Ovary (tissue), 9 donors: Measurements from ENCODE around the gene FNBP1. TPM values are rescaled to one million over a fixed set of nuclear protein-coding genes. Genes with fewer than 3 reads are reported as not detected.

Experiments
- DNase-seq, 5 donors: peaks; one replicate each; pipeline ENCODE4 v3.0.0-alpha.2; 2019 to 2020
- H3K27ac ChIP-seq, 2 donors: fragments of 200-600 bp; one replicate each; pipeline versions ENCODE4 v1.5.1 to v1.8.0; 2019 to 2022
- H3K27me3 ChIP-seq: fragments of 200-600 bp; one replicate; pipeline ENCODE4 v1.8.0; 2022
- H3K36me3 ChIP-seq: fragments of 200-600 bp; sonication (generic); one replicate; pipeline ENCODE4 v1.5.1; 2019
- H3K4me1 ChIP-seq: one replicate; pipeline ENCODE4 v1.8.1; 2013; ENCODE audit warnings: mild to moderate bottlenecking, moderate library complexity; ENCODE audit not compliant: insufficient read depth
- H3K4me3 ChIP-seq: fragments of 200-600 bp; sonication (generic); one replicate; pipeline ENCODE4 v1.5.1; 2017
- H3K9me3 ChIP-seq, 2 donors: fragments of 200-600 bp in 1 of 2; sonication (generic) in 1 of 2; one replicate each; pipeline versions ENCODE4 v1.5.1 to v1.8.1; 2013 to 2019; ENCODE audit warnings: mild to moderate bottlenecking in 1 of 2, moderate library complexity in 1 of 2
- CTCF ChIP-seq, 3 donors: fragments of 450-650 bp in 2 of 3; fragments of 200-600 bp in 1 of 3; IDR thresholded peaks; one replicate each; pipeline versions ENCODE4 v1.5.1 to v1.8.0; 2016 to 2022; ENCODE audit warnings: antibody characterized with exemption in 3 of 3, mild to moderate bottlenecking in 1 of 3
- EP300 ChIP-seq: sonication (generic); formaldehyde crosslinking; IDR thresholded peaks from one replicate; pipeline ENCODE4 v1.6.1; 2017; ENCODE audit warnings: antibody characterized with exemption
- POLR2A ChIP-seq: fragments of 450-650 bp; IDR thresholded peaks from one replicate; pipeline ENCODE4 v1.6.1; 2017; ENCODE audit warnings: antibody characterized with exemption, mild to moderate bottlenecking, moderate library complexity
- WGBS, 3 donors: extraction: QIAGEN DNeasy Blood & Tissue Kit in 1 of 3; methylation state at CpG; one replicate each; pipeline versions ENCODE4 v1.1.5 to v1.1.7; 2013 to 2017; 5-methylcytosine and 5-hydroxymethylcytosine counted together
- intact Hi-C, 4 donors: fragments of 100-400 bp; cut with DNase I; formaldehyde crosslinking; loops; one replicate each; pipeline versions ENCODE4 v1.11.0 to v1.15.1; 2022 to 2023
- polyA plus RNA-seq, 2 donors: library from polyadenylated mRNA; stranded (reverse); fragments of 200-250 nt in 1 of 2; fragments of 350-450 nt in 1 of 2; fragmentation: Illumina TruSeq in 1 of 2; extraction: RNeasy Lipid Tissue Mini Kit (QIAGEN cat#74804) in 1 of 2; gene quantifications; one replicate each; pipeline ENCODE4 v1.2.3, GENCODE V29; 2013 to 2014
- total RNA-seq, 7 donors: library from RNA; depleted of rRNA in 2 of 7; stranded (reverse); fragments of >200 nt in 2 of 7; fragmentation: NEBNext Ultra II Directional in 3 of 7; extraction: Animal tissue kit (Norgen Biotek cat#: 25700) in 3 of 7; gene quantifications; one replicate each; pipeline versions ENCODE4 v1.1.0 to v1.2.4, GENCODE V29; 2016 to 2023
- donor health status: DM: no; HTN: no; CAD: no; lungs with moderate emphysema.
- donor health status: DM: no; HTN: no; CAD: no.
- donor health status: Bipolar disorder and iron deficiency.
- donor health status: DM: yes; HTN: yes; CAD: no.
- donor health status: DM: no; HTN: no; CAD: no.
- donor health status: DM: yes; HTN: yes; CAD: no.

FNBP1 gene
- total and polyA plus RNA-seq, 9 donors, result 18.0 to 61.5 (median 49.0) TPM

DNA sequence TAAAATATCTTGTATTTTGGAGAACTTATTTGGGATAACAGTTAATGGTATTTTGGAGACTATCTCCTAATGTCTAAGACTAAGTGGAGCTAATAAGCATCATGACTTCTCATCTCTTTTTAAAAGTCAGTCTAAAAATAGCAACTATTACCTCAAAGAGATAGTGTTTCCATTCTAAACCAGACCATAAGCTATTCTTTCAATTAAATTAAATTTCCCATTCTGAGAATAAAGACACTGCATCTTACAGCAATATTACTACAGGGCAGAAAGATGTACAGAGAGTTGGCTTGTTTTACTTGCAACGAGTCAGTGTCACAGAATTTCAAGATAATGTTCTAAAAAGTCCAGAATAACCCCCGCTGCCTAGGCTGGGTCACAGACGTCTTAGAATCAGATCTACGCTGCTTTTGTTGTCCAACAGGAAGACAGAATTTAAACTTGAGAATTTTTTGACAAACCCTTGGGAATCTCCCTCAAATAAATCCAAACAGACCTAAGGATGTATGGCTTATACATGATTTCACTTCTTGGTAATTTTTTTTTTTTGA is 108.9 kb downstream of the FNBP1 start:
- Histone ChIP-seq H3K4me1 (peaks cover 15% of the 10 kb centered on the region), H3K36me3 (no peaks in the 10 kb centered on the region), H3K27ac (no peak overlapping the region), H3K27me3 (no peaks in the 10 kb centered on the region), H3K9me3 (no peaks in the 10 kb centered on the region), H3K4me3 (no peak overlapping the region)
- TF ChIP-seq EP300 (no peak), POLR2A (no peak), CTCF (IDR thresholded peaks at IDR 0.05) (no peak)
- intact Hi-C loops, result no loop called here
- WGBS, 3 donors, result 48 to 59% (median 55%) methylated on average over 4 of the region's 4 CpGs
- no peak for DNase-seq

GRCh38 chr9:129933185-129934040 is 109.6 kb downstream of the FNBP1 start:
- H3K4me1 ChIP-seq, result peaks cover 11% of the 10 kb centered on the region
- no peaks in the 10 kb centered on the region for H3K36me3 ChIP-seq
- TF ChIP-seq POLR2A, result no peak
- no peak for TF ChIP-seq EP300
- TF ChIP-seq CTCF (IDR thresholded peaks at IDR 0.05), result no peak
- intact Hi-C loops, result no loop called here
- H3K4me3 ChIP-seq, result no peak overlapping the region
- no peaks in the 10 kb centered on the region for H3K9me3 ChIP-seq
- 31 to 39% (median 38%) methylated on average over 8 of the region's 8 CpGs for WGBS, 3 donors
- no peak for DNase-seq
- H3K27ac ChIP-seq, result peak overlapping the region in 1 of 2 donors; percentile 35
- H3K27me3 ChIP-seq, result no peaks in the 10 kb centered on the region

- peak overlapping the region in 1 of 2 donors; percentile 35 for H3K27ac ChIP-seq
- no peaks in the 10 kb centered on the region for H3K9me3 ChIP-seq
- 9 to 14% (median 11%) methylated on average over 8 of the region's 8 CpGs for WGBS, 3 donors
- no peak for TF ChIP-seq CTCF (IDR thresholded peaks at IDR 0.05)
- TF ChIP-seq EP300, result no peak
- no peak for TF ChIP-seq POLR2A
- peaks cover 8% of the 10 kb centered on the region for H3K4me1 ChIP-seq
- H3K36me3 ChIP-seq, result no peaks in the 10 kb centered on the region
- no peak overlapping the region for H3K4me3 ChIP-seq
- intact Hi-C loops, result no loop called here
- H3K27me3 ChIP-seq, result no peaks in the 10 kb centered on the region
- DNase-seq, result no peak
Observed at GRCh38 chr9:129932303-129933151, 110.5 kb downstream of the FNBP1 start.

DNA sequence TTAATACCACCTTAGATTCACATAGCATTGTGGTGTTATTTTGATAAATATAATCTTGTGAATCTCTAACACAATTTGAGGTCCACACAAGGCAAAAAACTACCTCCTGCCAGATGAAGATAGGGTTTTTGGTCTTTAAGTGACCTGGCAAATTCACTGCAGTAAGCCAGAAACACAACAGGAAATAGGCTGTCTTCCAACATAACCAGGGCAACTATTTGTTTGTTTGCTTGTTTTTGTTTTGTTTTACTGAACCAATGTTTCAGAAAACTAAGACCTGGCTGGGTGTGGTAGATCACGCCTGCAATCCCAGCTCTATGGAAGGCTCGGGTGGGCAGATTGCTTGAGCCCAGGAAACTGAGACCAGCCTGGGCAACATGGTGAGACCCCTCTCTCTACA is 112.2 kb downstream of the FNBP1 start:
- 92 to 100% (median 97%) methylated on average over 2 of the region's 2 CpGs for WGBS, 3 donors
- TF ChIP-seq EP300, result no peak
- TF ChIP-seq POLR2A, result no peak
- TF ChIP-seq CTCF (IDR thresholded peaks at IDR 0.05), result no peak
- intact Hi-C loops, result no loop called here
- H3K27me3 ChIP-seq, result no peaks in the 10 kb centered on the region
- no peaks in the 10 kb centered on the region for H3K9me3 ChIP-seq
- no peaks in the 10 kb centered on the region for H3K36me3 ChIP-seq
- H3K4me1 ChIP-seq, result peaks cover 7% of the 10 kb centered on the region
- DNase-seq, result no peak
- H3K4me3 ChIP-seq, result no peak overlapping the region
- no peak overlapping the region for H3K27ac ChIP-seq
